ENCODE data around the gene HOXA1.

Gene HOXA1

DNA sequence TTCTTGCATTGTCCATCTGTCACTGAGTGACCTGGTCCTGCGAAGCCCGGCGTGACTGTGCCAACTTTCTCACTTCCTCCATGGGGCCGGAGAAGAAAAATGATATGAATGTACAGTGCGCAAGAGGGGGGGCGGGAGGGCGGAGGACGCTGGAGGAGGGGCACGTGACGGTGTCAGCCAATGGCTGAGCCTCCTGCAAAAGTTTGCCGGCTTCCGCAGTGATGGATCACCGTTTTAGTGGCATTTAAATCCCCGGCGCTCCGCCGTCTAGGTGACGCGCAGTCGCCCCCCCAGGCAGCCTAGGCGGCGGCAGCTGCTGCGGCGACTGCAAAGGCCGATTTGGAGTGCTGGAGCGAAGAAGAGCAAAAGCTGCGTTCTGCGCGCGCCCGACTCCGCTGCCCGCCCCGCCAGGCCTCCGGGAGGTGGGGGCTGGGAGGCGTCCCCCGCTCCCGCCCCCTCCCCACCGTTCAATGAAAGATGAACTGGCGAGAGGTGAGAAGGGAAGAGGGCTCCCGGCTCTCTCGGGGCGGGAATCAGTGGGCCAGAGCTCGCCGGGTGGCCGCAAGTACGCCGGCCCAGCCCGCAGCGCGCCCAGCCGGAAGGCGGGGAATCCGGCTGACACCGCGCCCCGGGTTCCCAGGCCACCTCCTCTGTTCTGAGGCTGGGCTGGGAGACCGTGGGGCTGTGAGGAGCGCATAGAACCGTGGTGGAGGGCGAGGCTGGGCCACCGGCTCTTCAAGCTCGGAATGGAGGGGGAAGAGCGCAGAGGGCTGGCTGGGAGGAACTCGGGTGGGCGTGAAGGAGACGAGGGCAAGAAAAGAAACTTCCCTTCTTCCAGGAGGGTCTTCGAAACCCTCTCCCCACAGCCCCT lies at the start of gene HOXA1:
Gene HOXA1 (minus strand): TSS at position 104 of the 871 bp plus-strand sequence. CDS start 88 bp downstream, at position 16.
- peaks cover 100% of the 10 kb centered on the region for H3K27me3 ChIP-seq (ENCODE audit: insufficient read depth, low read length)
- no peaks in the 10 kb centered on the region for H3K36me3 ChIP-seq (ENCODE audit: insufficient read depth, low read depth, low read length)

DNA sequence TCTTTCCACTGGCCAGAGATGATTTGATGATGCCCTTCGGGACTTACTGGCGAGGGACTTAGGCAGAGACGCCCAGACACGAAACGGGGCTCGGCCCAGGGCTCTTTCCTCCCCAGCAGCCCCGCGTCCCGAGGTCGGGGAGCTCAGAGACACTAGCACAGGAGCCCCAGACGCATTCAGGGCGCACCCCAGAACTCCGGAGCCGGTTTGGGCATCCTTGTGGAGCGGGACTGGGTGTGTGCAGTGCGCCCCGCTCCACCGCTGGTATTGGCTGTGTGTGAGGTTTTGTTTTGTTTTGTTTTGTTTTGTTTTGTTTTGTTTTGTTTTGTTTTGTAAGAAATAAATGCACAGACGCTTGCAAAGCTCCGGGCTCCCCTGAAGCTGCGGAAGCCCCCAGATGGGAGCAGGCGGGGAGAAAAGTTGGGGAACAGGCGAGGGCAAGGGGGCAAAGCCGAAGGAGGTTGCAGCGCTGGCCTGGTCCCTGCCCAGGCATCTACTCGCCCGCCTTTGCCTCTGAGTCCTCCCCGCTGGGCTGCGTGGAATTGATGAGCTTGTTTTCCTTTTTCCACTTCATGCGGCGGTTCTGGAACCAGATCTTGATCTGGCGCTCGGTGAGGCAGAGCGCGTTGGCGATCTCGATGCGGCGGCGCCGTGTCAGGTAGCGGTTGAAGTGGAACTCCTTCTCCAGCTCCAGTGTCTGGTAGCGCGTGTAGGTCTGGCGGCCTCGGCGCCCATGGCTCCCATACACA lies 49.5 kb upstream of the HOXA1 start:
- Histone ChIP-seq H3K27ac (ENCODE audit: low read length) (no peak overlapping the region), H3K27me3 (ENCODE audit: insufficient read depth, low read length) (peaks cover 100% of the 10 kb centered on the region), H3K4me3 (ENCODE audit: low read length) (no peak overlapping the region), H3K9me3 (ENCODE audit: insufficient read depth, low read depth, low read length) (peaks cover 14% of the 10 kb centered on the region; the same call in 1 of the 2 replicates), H3K9ac (ENCODE audit: low read depth, low read length) (no peak overlapping the region), H3K36me3 (ENCODE audit: insufficient read depth, low read depth, low read length) (no peaks in the 10 kb centered on the region), H3K4me1 (ENCODE audit: insufficient read depth, low read length) (no peaks in the 10 kb centered on the region)

More for the DNA sequence above, at the start of gene HOXA1:
- Histone ChIP-seq H3K4me1 (ENCODE audit: insufficient read depth, low read length) (peaks cover 25% of the 10 kb centered on the region), H3K27ac (ENCODE audit: low read length) (no peak within 1 kb of the TSS), H3K9me3 (ENCODE audit: insufficient read depth, low read depth, low read length) (peaks cover 5% of the 10 kb centered on the region; the same call in 1 of the 2 replicates), H3K9ac (ENCODE audit: low read depth, low read length) (no peak within 1 kb of the TSS), H3K4me3 (ENCODE audit: low read length) (peak within 1 kb of the TSS; percentile 60)

- peaks cover 100% of the 10 kb centered on the region for H3K27me3 ChIP-seq (ENCODE audit: insufficient read depth, low read length)
- no peaks in the 10 kb centered on the region for H3K4me1 ChIP-seq (ENCODE audit: insufficient read depth, low read length)
- no peak overlapping the region for H3K9ac ChIP-seq (ENCODE audit: low read depth, low read length)
- peaks cover 14% of the 10 kb centered on the region; the same call in 1 of the 2 replicates for H3K9me3 ChIP-seq (ENCODE audit: insufficient read depth, low read depth, low read length)
- H3K36me3 ChIP-seq (ENCODE audit: insufficient read depth, low read depth, low read length): no peaks in the 10 kb centered on the region
- H3K27ac ChIP-seq (ENCODE audit: low read length): no peak overlapping the region
- H3K4me3 ChIP-seq (ENCODE audit: low read length): no peak overlapping the region
Observed at GRCh38 chr7:27144781-27145164, 49.0 kb upstream of the HOXA1 start.

- H3K9me3 ChIP-seq (ENCODE audit: insufficient read depth, low read depth, low read length): peaks cover 14% of the 10 kb centered on the region; the same call in 1 of the 2 replicates
- no peak overlapping the region for H3K27ac ChIP-seq (ENCODE audit: low read length)
- H3K9ac ChIP-seq (ENCODE audit: low read depth, low read length): no peak overlapping the region
- no peaks in the 10 kb centered on the region for H3K36me3 ChIP-seq (ENCODE audit: insufficient read depth, low read depth, low read length)
- H3K4me3 ChIP-seq (ENCODE audit: low read length): no peak overlapping the region
- peaks cover 100% of the 10 kb centered on the region for H3K27me3 ChIP-seq (ENCODE audit: insufficient read depth, low read length)
- H3K4me1 ChIP-seq (ENCODE audit: insufficient read depth, low read length): no peaks in the 10 kb centered on the region
Observed at GRCh38 chr7:27143950-27144780, 48.4 kb upstream of the HOXA1 start.

DNA sequence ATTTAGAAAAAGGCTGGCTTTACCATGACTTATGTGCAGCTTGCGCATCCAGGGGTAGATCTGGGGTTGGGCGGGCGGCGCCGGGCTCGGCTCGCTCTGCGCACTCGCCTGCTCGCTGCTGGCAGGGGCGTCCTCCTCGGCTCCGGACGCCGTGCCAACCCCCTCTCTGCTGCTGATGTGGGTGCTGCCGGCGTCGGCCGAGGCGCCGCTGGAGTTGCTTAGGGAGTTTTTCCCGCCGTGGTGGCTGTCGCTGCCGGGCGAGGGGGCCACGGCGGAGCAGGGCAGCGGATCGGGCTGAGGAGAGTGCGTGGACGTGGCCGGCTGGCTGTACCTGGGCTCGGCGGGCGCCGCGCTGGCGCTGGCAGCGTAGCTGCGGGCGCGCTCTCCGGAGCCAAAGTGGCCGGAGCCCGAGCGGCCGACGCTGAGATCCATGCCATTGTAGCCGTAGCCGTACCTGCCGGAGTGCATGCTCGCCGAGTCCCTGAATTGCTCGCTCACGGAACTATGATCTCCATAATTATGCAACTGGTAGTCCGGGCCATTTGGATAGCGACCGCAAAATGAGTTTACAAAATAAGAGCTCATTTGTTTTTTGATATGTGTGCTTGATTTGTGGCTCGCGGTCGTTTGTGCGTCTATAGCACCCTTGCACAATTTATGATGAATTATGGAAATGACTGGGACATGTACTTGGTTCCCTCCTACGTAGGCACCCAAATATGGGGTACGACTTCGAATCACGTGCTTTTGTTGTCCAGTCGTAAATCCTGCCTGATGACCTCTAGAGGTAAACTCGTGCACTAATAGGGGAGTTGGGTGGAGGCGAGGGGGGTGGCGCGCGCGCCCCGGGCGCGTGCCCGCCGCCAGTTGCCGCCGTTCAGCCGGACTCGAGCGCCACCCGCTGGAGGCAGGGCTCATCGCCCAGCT lies 47.5 kb upstream of the HOXA1 start, which contains the start of gene HOXA5:
Gene HOXA5 (minus strand): TSS at position 659 of the 927 bp plus-strand sequence. CDS start 74 bp downstream, at position 585.
- Histone ChIP-seq H3K9ac (ENCODE audit: low read depth, low read length) (no peak within 1 kb of the TSS), H3K36me3 (ENCODE audit: insufficient read depth, low read depth, low read length) (no peaks in the 10 kb centered on the region), H3K27me3 (ENCODE audit: insufficient read depth, low read length) (peaks cover 100% of the 10 kb centered on the region), H3K4me3 (ENCODE audit: low read length) (peak within 1 kb of the TSS; percentile 66), H3K4me1 (ENCODE audit: insufficient read depth, low read length) (no peaks in the 10 kb centered on the region), H3K9me3 (ENCODE audit: insufficient read depth, low read depth, low read length) (peaks cover 14% of the 10 kb centered on the region; the same call in 1 of the 2 replicates), H3K27ac (ENCODE audit: low read length) (no peak within 1 kb of the TSS)

DNA sequence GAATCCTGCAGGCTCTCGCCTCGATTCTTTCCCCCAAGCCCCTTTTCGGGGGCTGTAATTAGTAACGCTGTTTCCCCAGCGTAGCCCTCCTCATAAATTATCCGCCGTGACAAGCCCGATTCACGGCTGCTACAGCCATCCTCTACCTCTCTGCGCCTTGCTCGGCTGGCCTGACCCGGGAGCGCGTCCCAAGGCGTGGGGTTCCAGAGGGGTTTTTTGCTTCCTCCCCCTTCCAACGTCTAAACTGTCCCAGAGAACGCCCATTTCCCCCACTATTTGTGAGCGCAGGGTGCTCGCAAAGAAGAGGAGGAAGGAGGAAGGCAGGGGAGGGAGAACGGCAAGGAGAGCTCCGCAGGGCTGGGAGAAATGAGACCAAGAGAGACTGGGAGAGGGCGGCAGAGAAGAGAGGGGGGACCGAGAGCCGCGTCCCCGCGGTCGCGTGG lies 46.8 kb upstream of the HOXA1 start:
- peaks cover 14% of the 10 kb centered on the region; the same call in 1 of the 2 replicates for H3K9me3 ChIP-seq (ENCODE audit: insufficient read depth, low read depth, low read length)
- peak overlapping the region; percentile 66 for H3K4me3 ChIP-seq (ENCODE audit: low read length)

DNA sequence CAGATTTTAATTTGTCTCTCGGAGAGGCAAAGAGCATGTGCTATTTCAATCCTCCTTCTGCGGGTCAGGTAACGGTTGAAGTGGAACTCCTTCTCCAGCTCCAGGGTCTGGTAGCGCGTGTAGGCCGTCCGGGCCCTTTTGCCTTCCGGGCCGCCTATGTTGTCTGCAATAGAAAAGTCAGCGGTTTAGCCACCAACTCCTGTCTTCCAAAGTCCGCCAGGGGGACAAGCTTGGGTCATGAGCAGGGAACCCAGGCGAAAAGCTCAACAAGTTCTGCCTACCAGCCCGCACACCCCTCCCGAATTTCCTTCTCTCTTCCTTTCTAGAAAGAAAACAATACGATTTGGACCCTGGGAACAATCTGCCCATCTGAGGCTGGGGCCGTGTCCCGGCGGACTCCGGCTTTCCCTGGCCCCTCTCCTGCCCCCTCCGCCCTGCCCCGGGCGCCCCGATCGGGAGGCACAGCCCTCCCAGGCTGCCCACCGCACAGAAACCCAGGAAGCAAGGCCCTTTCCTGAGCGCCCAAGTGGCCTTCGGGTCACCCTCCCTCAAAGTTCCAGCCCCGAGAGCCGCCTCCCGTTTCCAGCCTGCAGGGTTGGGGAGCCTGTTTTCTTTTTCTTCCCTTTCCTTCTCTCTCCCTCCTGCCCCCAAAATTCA lies 46.3 kb upstream of the HOXA1 start:
- H3K4me1 ChIP-seq (ENCODE audit: insufficient read depth, low read length): no peaks in the 10 kb centered on the region
- peaks cover 100% of the 10 kb centered on the region for H3K27me3 ChIP-seq (ENCODE audit: insufficient read depth, low read length)
- H3K27ac ChIP-seq (ENCODE audit: low read length): no peak overlapping the region
- H3K4me3 ChIP-seq (ENCODE audit: low read length): no peak overlapping the region
- no peak overlapping the region for H3K9ac ChIP-seq (ENCODE audit: low read depth, low read length)
- no peaks in the 10 kb centered on the region for H3K36me3 ChIP-seq (ENCODE audit: insufficient read depth, low read depth, low read length)
- H3K9me3 ChIP-seq (ENCODE audit: insufficient read depth, low read depth, low read length): peaks cover 12% of the 10 kb centered on the region; the same call in 1 of the 2 replicates

More for the DNA sequence above, 46.8 kb upstream of the HOXA1 start:
- H3K36me3 ChIP-seq (ENCODE audit: insufficient read depth, low read depth, low read length): no peaks in the 10 kb centered on the region
- no peak overlapping the region for H3K9ac ChIP-seq (ENCODE audit: low read depth, low read length)
- peaks cover 100% of the 10 kb centered on the region for H3K27me3 ChIP-seq (ENCODE audit: insufficient read depth, low read length)
- no peak overlapping the region for H3K27ac ChIP-seq (ENCODE audit: low read length)
- H3K4me1 ChIP-seq (ENCODE audit: insufficient read depth, low read length): no peaks in the 10 kb centered on the region

DNA sequence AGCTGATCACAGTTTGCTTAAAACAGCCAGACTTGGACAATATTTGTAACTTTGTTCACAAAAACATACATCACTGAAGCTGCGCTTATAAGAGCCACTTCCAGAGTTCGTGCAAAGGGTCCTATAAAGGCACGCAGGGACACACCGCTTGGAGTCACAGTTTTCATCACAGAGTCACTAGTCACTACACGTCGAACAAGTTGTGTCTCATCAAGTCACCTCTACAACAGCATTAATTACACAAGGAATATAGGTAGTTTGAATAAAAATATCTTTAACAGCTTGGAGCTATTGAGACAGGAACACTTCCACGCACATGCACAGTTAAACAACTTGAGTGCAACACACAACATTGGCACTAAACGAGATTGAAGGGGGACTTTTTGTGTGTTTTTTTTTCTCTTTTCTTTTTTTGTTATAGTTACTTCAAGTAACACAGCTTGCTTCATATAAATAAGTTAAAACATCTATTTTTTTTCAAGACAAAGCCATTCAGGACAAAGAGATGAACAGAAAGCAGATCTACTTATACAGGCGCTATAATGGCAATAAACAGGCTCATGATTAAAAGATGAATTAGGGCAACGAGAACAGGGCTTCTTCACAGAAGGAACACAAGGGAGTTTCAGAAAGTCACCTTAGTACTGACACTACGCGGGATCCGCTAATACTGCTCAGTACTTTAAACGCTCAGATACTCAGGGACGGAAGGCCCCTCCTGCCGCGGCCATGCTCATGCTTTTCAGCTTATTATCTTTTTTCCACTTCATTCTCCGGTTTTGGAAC lies 45.5 kb upstream of the HOXA1 start:
- Histone ChIP-seq H3K36me3 (ENCODE audit: insufficient read depth, low read depth, low read length) (no peaks in the 10 kb centered on the region), H3K27me3 (ENCODE audit: insufficient read depth, low read length) (peaks cover 100% of the 10 kb centered on the region), H3K27ac (ENCODE audit: low read length) (no peak overlapping the region), H3K4me3 (ENCODE audit: low read length) (no peak overlapping the region), H3K9me3 (ENCODE audit: insufficient read depth, low read depth, low read length) (peaks cover 5% of the 10 kb centered on the region; the same call in 1 of the 2 replicates), H3K9ac (ENCODE audit: low read depth, low read length) (no peak overlapping the region), H3K4me1 (ENCODE audit: insufficient read depth, low read length) (no peaks in the 10 kb centered on the region)

DNA sequence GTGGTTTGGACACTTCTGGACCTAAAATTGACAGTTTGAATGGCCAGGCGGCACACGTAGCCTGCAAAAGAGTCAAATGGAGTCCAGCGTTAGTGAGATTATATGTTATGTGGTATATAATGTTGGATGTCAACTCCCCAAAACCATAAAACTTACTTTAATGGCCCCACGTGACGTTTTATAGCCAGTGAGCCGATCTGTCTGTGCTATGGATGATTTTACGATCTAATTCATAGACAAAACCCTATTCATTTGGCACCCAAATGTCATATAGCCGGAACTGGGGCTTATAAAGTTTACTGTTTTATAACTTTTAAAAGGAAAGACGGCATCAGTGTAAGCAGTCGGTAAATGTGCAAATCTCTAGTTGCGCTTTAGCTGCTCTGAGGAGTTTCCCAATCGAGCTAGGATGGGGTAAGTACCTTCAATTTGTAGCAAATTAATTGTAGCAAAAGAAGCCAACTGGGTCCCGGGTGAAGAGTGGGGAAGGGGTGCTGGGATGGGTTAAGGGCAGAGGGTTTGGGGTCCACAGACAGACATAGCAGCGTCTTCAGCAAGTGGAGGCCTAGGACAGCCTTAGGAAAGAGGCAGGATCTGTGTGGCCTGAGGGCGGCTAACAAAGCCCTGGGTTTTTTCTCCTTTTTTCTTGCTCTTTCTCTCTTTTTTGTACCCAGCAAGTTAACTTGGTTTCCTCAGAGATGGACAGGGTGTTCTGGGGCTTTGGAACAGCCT lies 44.5 kb upstream of the HOXA1 start:
- H3K27ac ChIP-seq (ENCODE audit: low read length): no peak overlapping the region
- H3K9me3 ChIP-seq (ENCODE audit: insufficient read depth, low read depth, low read length): peaks cover 5% of the 10 kb centered on the region; the same call in 1 of the 2 replicates
- no peaks in the 10 kb centered on the region for H3K4me1 ChIP-seq (ENCODE audit: insufficient read depth, low read length)
- peaks cover 100% of the 10 kb centered on the region for H3K27me3 ChIP-seq (ENCODE audit: insufficient read depth, low read length)
- H3K9ac ChIP-seq (ENCODE audit: low read depth, low read length): no peak overlapping the region
- H3K36me3 ChIP-seq (ENCODE audit: insufficient read depth, low read depth, low read length): no peaks in the 10 kb centered on the region
- no peak overlapping the region for H3K4me3 ChIP-seq (ENCODE audit: low read length)
